ENCODE measurements around the gene FLYWCH2. TPM values are rescaled to one million over a fixed set of nuclear protein-coding genes. Genes with fewer than 3 reads are reported as not detected.
"Not testable (repeated sequence)": the region's sequence is repeated elsewhere in the genome, so short reads cannot be mapped to it uniquely, and the experiment has no call there.

The FLYWCH2 gene
- total RNA-seq, 1 donor from 2014 or later: 30.5 TPM

- H3K27ac Mint-ChIP-seq (ENCODE audit: unreplicated experiment): no peak overlapping the region
- peaks cover 4% of the 10 kb centered on the region for H3K9me3 Mint-ChIP-seq (ENCODE audit: unreplicated experiment)
- DNase-seq: no peak
- TF ChIP-seq, protein P1, sequence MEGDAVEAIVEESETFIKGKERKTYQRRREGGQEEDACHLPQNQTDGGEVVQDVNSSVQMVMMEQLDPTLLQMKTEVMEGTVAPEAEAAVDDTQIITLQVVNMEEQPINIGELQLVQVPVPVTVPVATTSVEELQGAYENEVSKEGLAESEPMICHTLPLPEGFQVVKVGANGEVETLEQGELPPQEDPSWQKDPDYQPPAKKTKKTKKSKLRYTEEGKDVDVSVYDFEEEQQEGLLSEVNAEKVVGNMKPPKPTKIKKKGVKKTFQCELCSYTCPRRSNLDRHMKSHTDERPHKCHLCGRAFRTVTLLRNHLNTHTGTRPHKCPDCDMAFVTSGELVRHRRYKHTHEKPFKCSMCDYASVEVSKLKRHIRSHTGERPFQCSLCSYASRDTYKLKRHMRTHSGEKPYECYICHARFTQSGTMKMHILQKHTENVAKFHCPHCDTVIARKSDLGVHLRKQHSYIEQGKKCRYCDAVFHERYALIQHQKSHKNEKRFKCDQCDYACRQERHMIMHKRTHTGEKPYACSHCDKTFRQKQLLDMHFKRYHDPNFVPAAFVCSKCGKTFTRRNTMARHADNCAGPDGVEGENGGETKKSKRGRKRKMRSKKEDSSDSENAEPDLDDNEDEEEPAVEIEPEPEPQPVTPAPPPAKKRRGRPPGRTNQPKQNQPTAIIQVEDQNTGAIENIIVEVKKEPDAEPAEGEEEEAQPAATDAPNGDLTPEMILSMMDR (IDR thresholded peaks at IDR 0.05; ENCODE audit: partially characterized antibody, unreplicated experiment): no peak
- peaks cover 4% of the 10 kb centered on the region for H3K27me3 Mint-ChIP-seq (ENCODE audit: unreplicated experiment)
- no peak overlapping the region for H3K4me3 Mint-ChIP-seq (ENCODE audit: unreplicated experiment)
- peaks cover 2% of the 10 kb centered on the region for H3K4me1 Mint-ChIP-seq (ENCODE audit: low read depth, unreplicated experiment)
- peaks cover 4% of the 10 kb centered on the region for H3K36me3 Mint-ChIP-seq (ENCODE audit: unreplicated experiment)
Observed at GRCh38 chr16:2936436-2937011, 53.5 kb downstream of the FLYWCH2 start.

DNA sequence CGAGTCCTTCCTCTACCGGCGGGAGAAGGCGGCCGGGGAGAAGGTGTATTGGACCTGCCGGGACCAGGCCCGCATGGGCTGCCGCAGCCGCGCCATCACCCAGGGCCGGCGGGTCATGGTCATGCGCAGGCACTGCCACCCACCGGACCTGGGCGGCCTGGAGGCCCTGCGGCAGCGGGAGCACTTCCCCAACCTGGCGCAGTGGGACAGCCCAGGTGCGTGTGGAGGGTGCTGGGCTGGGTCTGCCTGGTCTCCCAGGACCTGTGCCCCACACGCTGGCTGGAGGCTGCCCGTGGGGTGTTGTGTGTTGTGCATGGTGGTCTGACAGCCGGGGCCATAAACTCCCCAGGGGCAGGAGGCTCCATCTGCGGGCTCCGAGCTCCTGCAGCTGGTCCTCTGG, 54.2 kb downstream of the FLYWCH2 start:
- peaks cover 4% of the 10 kb centered on the region for H3K27me3 Mint-ChIP-seq (ENCODE audit: unreplicated experiment)
- DNase-seq: no peak
- peaks cover 2% of the 10 kb centered on the region for H3K4me1 Mint-ChIP-seq (ENCODE audit: low read depth, unreplicated experiment)
- peaks cover 4% of the 10 kb centered on the region for H3K36me3 Mint-ChIP-seq (ENCODE audit: unreplicated experiment)
- no peak overlapping the region for H3K4me3 Mint-ChIP-seq (ENCODE audit: unreplicated experiment)
- H3K9me3 Mint-ChIP-seq (ENCODE audit: unreplicated experiment): peaks cover 4% of the 10 kb centered on the region
- TF ChIP-seq, protein P1 (IDR thresholded peaks at IDR 0.05; ENCODE audit: partially characterized antibody, unreplicated experiment): no peak
- no peak overlapping the region for H3K27ac Mint-ChIP-seq (ENCODE audit: unreplicated experiment)

- H3K36me3 Mint-ChIP-seq (ENCODE audit: unreplicated experiment): peaks cover 4% of the 10 kb centered on the region
Observed at GRCh38 chr16:2938206-2938605, 55.2 kb downstream of the FLYWCH2 start.

GRCh38 chr16:2939968-2940367, 57.0 kb downstream of the FLYWCH2 start:
- TF ChIP-seq, protein P1 (IDR thresholded peaks at IDR 0.05; ENCODE audit: partially characterized antibody, unreplicated experiment): no peak
- Mint-ChIP-seq H3K27me3 (ENCODE audit: unreplicated experiment) (peaks cover 2% of the 10 kb centered on the region), H3K4me1 (ENCODE audit: low read depth, unreplicated experiment) (peaks cover 2% of the 10 kb centered on the region), H3K4me3 (ENCODE audit: unreplicated experiment) (no peak overlapping the region), H3K9me3 (ENCODE audit: unreplicated experiment) (peaks cover 2% of the 10 kb centered on the region), H3K27ac (ENCODE audit: unreplicated experiment) (no peak overlapping the region), H3K36me3 (ENCODE audit: unreplicated experiment) (no peaks in the 10 kb centered on the region)
- no peak for DNase-seq

More at GRCh38 chr16:2938206-2938605, 55.2 kb downstream of the FLYWCH2 start:
- DNase-seq: no peak
- peaks cover 2% of the 10 kb centered on the region for H3K4me1 Mint-ChIP-seq (ENCODE audit: low read depth, unreplicated experiment)
- TF ChIP-seq, protein P1 (IDR thresholded peaks at IDR 0.05; ENCODE audit: partially characterized antibody, unreplicated experiment): no peak
- peaks cover 2% of the 10 kb centered on the region for H3K9me3 Mint-ChIP-seq (ENCODE audit: unreplicated experiment)
- no peak overlapping the region for H3K4me3 Mint-ChIP-seq (ENCODE audit: unreplicated experiment)
- H3K27ac Mint-ChIP-seq (ENCODE audit: unreplicated experiment): no peak overlapping the region
- H3K27me3 Mint-ChIP-seq (ENCODE audit: unreplicated experiment): peaks cover 4% of the 10 kb centered on the region

- Mint-ChIP-seq H3K4me3 (ENCODE audit: unreplicated experiment) (no peak overlapping the region), H3K36me3 (ENCODE audit: unreplicated experiment) (peaks cover 6% of the 10 kb centered on the region), H3K27me3 (ENCODE audit: unreplicated experiment) (peaks cover 2% of the 10 kb centered on the region), H3K27ac (ENCODE audit: unreplicated experiment) (no peak overlapping the region), H3K4me1 (ENCODE audit: low read depth, unreplicated experiment) (no peaks in the 10 kb centered on the region), H3K9me3 (ENCODE audit: unreplicated experiment) (peaks cover 2% of the 10 kb centered on the region)
- no peak for DNase-seq
- TF ChIP-seq, protein P1 (IDR thresholded peaks at IDR 0.05; ENCODE audit: partially characterized antibody, unreplicated experiment): no peak
Observed at GRCh38 chr16:2942045-2942444, 59.0 kb downstream of the FLYWCH2 start.

GRCh38 chr16:2943716-2944115, 60.7 kb downstream of the FLYWCH2 start:
- H3K4me3 Mint-ChIP-seq (ENCODE audit: unreplicated experiment); H3K4me1 Mint-ChIP-seq (ENCODE audit: low read depth, unreplicated experiment); H3K27me3 Mint-ChIP-seq (ENCODE audit: unreplicated experiment); H3K9me3 Mint-ChIP-seq (ENCODE audit: unreplicated experiment); H3K27ac Mint-ChIP-seq (ENCODE audit: unreplicated experiment); H3K36me3 Mint-ChIP-seq (ENCODE audit: unreplicated experiment); DNase-seq: not testable (repeated sequence)

Measured in glutamatergic neuron (in vitro differentiated cells).